Ishikawa (cell line): Measurements from ENCODE around the gene DAB1.

ENCODE experiments used
- CEBPB ChIP-seq: IDR thresholded peaks from 2 replicates; pipeline ENCODE4 v1.6.1; 2012
- CREB1 ChIP-seq: IDR thresholded peaks from 2 replicates; pipeline ENCODE4 v1.6.1; 2012; ENCODE audit warnings: low read depth
- EGR1 ChIP-seq: IDR thresholded peaks from 2 replicates; pipeline ENCODE4 v1.6.1; 2012
- EP300 ChIP-seq: IDR thresholded peaks from 2 replicates; pipeline ENCODE4 v1.6.1; 2012; ENCODE audit warnings: borderline replicate concordance
- FOXM1 ChIP-seq: IDR thresholded peaks from 2 replicates; pipeline ENCODE4 v1.6.1; 2012; ENCODE audit warnings: low read depth, borderline replicate concordance
- MAX ChIP-seq: IDR thresholded peaks from 2 replicates; pipeline ENCODE4 v1.6.1; 2012
- NFIC ChIP-seq: IDR thresholded peaks from 2 replicates; pipeline ENCODE4 v1.6.1; 2012
- RAD21 ChIP-seq: IDR thresholded peaks from 2 replicates; pipeline ENCODE4 v1.6.1; 2012; ENCODE audit warnings: low read depth
- REST ChIP-seq: IDR thresholded peaks from 2 replicates; pipeline ENCODE4 v1.6.1; 2012; ENCODE audit warnings: low read depth, mild to moderate bottlenecking
- TAF1 ChIP-seq: IDR thresholded peaks from 2 replicates; pipeline ENCODE4 v1.6.1; 2012; ENCODE audit warnings: low read depth, mild to moderate bottlenecking
- TCF12 ChIP-seq: IDR thresholded peaks from 2 replicates; pipeline ENCODE4 v1.6.1; 2012; ENCODE audit warnings: low read depth
- TEAD4 ChIP-seq: IDR thresholded peaks from 2 replicates; pipeline ENCODE4 v1.6.1; 2012
- YY1 ChIP-seq: IDR thresholded peaks from 2 replicates; pipeline ENCODE4 v1.6.1; 2012; ENCODE audit warnings: low read depth
- ZBTB7A ChIP-seq: IDR thresholded peaks from 2 replicates; pipeline ENCODE4 v1.6.1; 2012; ENCODE audit warnings: low read depth
- TF ChIP-seq, protein P1 (sequence below): IDR thresholded peaks from 2 replicates; pipeline ENCODE4 v1.6.1; 2012

The DAB1 gene

GRCh38 chr1:57464756-57465155, 40.9 kb upstream of the DAB1 start:
- TF ChIP-seq YY1 (no peak), TEAD4 (no peak), ZBTB7A (no peak), MAX (no peak)

DNA sequence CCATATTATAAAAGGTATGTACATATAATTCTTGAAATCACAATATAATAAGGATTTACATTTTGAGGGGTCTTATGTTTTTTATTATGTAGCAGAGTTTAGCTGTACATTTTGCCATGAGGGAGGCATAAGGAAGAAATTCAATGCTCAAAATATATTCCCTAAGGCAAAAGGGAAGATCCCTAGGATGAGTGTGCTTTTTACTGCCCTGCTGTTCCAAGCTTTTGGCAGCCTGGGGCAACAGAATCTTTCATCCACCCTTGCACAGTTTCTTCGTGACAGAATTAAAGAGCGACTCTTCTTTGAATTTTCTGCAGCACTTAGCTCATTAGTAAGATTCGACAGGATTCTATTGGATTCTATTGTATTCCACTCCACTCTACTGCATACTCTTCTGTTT, 39.5 kb upstream of the DAB1 start:
- TF ChIP-seq ZBTB7A: no peak
- TF ChIP-seq REST: no peak
- no peak for TF ChIP-seq TCF12
- TF ChIP-seq EP300: no peak
- no peak for TF ChIP-seq TEAD4
- TF ChIP-seq CREB1: no peak
- TF ChIP-seq RAD21: no peak
- no peak for TF ChIP-seq CEBPB
- no peak for TF ChIP-seq YY1
- no peak for TF ChIP-seq FOXM1
- TF ChIP-seq MAX: no peak
- no peak for TF ChIP-seq EGR1
- TF ChIP-seq TAF1: no peak
- no peak for TF ChIP-seq NFIC

GRCh38 chr1:57461405-57461804, 37.5 kb upstream of the DAB1 start:
- TF ChIP-seq MAX (no peak), EP300 (no peak), TEAD4 (no peak), YY1 (no peak), FOXM1 (no peak), TAF1 (no peak), EGR1 (no peak), RAD21 (no peak), TCF12 (no peak), CEBPB (no peak), ZBTB7A (no peak)
- TF ChIP-seq, protein P1, sequence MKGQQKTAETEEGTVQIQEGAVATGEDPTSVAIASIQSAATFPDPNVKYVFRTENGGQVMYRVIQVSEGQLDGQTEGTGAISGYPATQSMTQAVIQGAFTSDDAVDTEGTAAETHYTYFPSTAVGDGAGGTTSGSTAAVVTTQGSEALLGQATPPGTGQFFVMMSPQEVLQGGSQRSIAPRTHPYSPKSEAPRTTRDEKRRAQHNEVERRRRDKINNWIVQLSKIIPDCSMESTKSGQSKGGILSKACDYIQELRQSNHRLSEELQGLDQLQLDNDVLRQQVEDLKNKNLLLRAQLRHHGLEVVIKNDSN: no peak

GRCh38 chr1:57451516-57451915, 27.7 kb upstream of the DAB1 start:
- no peak for TF ChIP-seq YY1
- TF ChIP-seq RAD21: no peak
- TF ChIP-seq EGR1: no peak
- TF ChIP-seq NFIC: no peak
- TF ChIP-seq REST: no peak
- no peak for TF ChIP-seq MAX
- TF ChIP-seq EP300: no peak
- TF ChIP-seq ZBTB7A: no peak
- no peak for TF ChIP-seq TCF12

GRCh38 chr1:57450981-57451380, 27.1 kb upstream of the DAB1 start:
- TF ChIP-seq CEBPB: no peak
- TF ChIP-seq, protein P1: no peak
- no peak for TF ChIP-seq FOXM1
- no peak for TF ChIP-seq EP300
- TF ChIP-seq TEAD4: no peak
- TF ChIP-seq MAX: no peak
- TF ChIP-seq ZBTB7A: no peak
- TF ChIP-seq TAF1: no peak
- TF ChIP-seq EGR1: no peak
- no peak for TF ChIP-seq TCF12
- TF ChIP-seq CREB1: no peak
- TF ChIP-seq RAD21: no peak
- TF ChIP-seq NFIC: no peak
- no peak for TF ChIP-seq REST
- TF ChIP-seq YY1: no peak
